T-helper 1 cell treated with Interleukin-12 subunit alpha and Interleukin-12 subunit beta and Interleukin-4 antibody, amounts not matched to agents 30 μg/mL and 1 μg/mL, for 36 hours (primary cell): ENCODE data around the gene NNT.
"Not testable (repeated sequence)": the region's sequence is repeated elsewhere in the genome, so short reads cannot be mapped to it uniquely, and the experiment has no call there.

Experiments
- H3K27ac Mint-ChIP-seq: one replicate; pipeline ENCODE4 v1.8.0; 2021; ENCODE audit warnings: mild to moderate bottlenecking, mixed read lengths
- H3K27me3 Mint-ChIP-seq: one replicate; pipeline ENCODE4 v1.8.0; 2021; ENCODE audit warnings: low read depth, mixed read lengths
- H3K36me3 Mint-ChIP-seq: one replicate; pipeline ENCODE4 v1.8.0; 2021; ENCODE audit warnings: low read depth, mixed read lengths
- H3K4me1 Mint-ChIP-seq: one replicate; pipeline ENCODE4 v1.8.0; 2021; ENCODE audit warnings: low read depth, mixed read lengths
- H3K4me3 Mint-ChIP-seq: one replicate; pipeline ENCODE4 v1.8.0; 2021; ENCODE audit warnings: mild to moderate bottlenecking, moderate library complexity, mixed read lengths
- H3K9me3 Mint-ChIP-seq: one replicate; pipeline ENCODE4 v1.8.0; 2021; ENCODE audit warnings: mixed read lengths

Gene NNT

DNA sequence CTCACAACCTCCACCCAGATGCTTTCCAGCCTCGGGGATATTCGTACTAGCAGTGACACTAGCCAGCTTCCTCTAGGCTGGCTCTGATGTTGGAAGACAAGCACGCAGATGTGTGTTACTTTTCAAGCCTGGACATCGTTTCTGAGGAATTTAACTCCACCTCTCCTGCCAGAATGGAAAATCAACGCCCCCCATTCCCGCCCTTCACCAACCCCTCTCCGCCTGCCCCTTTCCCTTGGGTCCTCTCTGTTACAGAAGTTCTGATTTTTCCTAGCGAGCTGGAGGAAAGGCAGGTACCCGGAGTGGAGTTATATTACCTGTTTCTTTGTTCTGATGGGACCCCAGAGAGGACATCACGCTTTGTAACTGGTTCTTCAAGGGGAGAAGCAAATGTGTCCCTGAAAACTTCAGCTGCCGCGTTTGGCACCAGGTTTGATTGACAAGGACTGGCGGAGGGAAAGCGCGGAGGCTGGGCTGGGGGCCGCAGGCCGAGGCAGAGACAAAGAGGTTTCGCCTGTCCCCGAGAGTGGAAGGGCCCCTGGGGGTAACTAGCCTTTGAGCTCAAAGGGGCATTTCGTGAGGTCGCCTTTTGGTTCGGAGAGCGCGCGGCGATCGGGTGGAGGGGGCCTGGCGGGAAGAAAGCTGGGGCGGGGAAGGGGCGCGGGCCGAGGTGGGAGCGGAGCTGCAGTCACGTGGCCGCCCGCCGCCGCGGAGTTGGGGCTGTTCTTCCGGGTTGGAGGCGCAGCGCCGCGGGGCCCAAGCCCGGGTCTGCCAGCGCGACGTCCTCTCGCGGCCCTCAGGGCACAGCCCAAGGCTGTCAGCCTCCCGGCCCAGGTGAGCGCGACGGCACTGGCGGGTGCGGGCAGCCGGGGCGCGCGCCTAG lies at the start of gene NNT:
NNT (plus strand) TSS at position 720 of the 883 bp plus-strand sequence. CDS start 6,016 bp downstream, outside the sequence.
- Mint-ChIP-seq H3K9me3 (no peaks in the 10 kb centered on the region), H3K27me3 (no peaks in the 10 kb centered on the region), H3K4me3 (peak within 1 kb of the TSS; percentile 91), H3K36me3 (peaks cover 26% of the 10 kb centered on the region), H3K4me1 (peaks cover 25% of the 10 kb centered on the region), H3K27ac (peak within 1 kb of the TSS; percentile 93)

GRCh38 chr5:43553381-43553780 lies 49.6 kb upstream of the NNT start:
- Mint-ChIP-seq H3K4me3 (no peak overlapping the region), H3K36me3 (peaks cover 10% of the 10 kb centered on the region), H3K4me1 (peaks cover 19% of the 10 kb centered on the region), H3K27ac (no peak overlapping the region), H3K27me3 (no peaks in the 10 kb centered on the region), H3K9me3 (no peaks in the 10 kb centered on the region)

DNA sequence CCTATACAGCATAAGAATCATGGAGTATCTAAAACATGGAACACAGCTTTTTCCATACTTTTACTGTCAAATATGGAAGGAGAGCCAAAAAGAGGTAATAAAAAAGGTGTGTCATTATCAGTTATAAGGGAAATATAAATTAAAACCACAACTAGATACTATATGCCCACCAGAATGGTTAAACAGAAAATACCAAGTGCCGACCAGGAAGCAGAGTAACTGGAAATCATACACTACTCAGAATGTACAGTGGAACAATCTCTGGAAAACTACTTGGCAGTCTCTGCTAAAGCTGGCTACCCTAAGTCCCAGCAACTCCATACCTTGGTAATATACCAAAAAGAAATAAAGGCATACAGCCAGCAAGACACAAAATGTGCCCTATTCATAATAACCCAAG lies 48.5 kb upstream of the NNT start:
- Mint-ChIP-seq H3K27me3 (peaks cover under 1% of the 10 kb centered on the region), H3K4me3 (no peak overlapping the region), H3K4me1 (peaks cover 19% of the 10 kb centered on the region), H3K9me3 (no peaks in the 10 kb centered on the region), H3K36me3 (peaks cover 6% of the 10 kb centered on the region), H3K27ac (no peak overlapping the region)

DNA sequence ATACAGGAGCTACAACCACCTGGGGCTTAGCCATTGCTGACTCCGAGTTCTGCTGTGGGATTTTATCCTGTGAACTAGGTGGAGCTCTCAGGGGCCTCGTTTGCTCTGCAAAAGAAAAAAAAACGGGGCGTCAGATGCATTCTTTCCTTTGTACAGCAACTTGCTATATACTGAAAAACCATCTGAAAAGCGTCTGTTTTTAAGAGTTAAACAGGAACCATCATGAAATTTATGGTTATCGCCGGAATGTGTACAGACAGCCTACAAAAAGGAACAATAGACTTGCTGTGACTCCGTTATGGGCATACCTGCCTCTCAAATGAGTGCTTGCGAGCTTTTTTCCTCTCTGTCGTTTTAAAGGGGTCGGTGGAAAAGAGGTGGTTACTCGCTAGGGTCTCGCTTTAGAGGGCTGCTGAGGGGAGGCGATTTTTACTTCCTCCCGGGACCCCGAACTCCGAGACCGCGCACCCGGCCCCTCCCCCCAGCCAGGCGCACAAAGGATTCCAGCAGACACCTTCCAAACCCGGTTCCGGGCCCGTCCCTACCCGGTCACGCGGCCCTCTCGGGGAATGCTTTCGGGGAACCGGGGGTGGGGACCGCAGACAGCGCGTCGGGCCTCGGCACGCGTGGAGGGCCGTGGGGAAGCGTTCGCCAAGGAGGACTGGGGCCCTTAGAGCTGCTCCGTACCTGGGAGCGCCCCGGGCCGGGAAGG lies 46.9 kb upstream of the NNT start:
- peaks cover 15% of the 10 kb centered on the region for H3K4me1 Mint-ChIP-seq
- H3K36me3 Mint-ChIP-seq, result peaks cover 3% of the 10 kb centered on the region
- H3K4me3 Mint-ChIP-seq, result peak overlapping the region; percentile 87
- H3K27me3 Mint-ChIP-seq, result peaks cover 9% of the 10 kb centered on the region
- peak overlapping the region; percentile 89 for H3K27ac Mint-ChIP-seq
- no peaks in the 10 kb centered on the region for H3K9me3 Mint-ChIP-seq

GRCh38 chr5:43556607-43556856 lies 46.4 kb upstream of the NNT start:
- H3K9me3 Mint-ChIP-seq, H3K27ac Mint-ChIP-seq, H3K4me3 Mint-ChIP-seq, H3K36me3 Mint-ChIP-seq: not testable (repeated sequence)
- peaks cover 14% of the 10 kb centered on the region for H3K4me1 Mint-ChIP-seq
- H3K27me3 Mint-ChIP-seq, result peaks cover 12% of the 10 kb centered on the region

DNA sequence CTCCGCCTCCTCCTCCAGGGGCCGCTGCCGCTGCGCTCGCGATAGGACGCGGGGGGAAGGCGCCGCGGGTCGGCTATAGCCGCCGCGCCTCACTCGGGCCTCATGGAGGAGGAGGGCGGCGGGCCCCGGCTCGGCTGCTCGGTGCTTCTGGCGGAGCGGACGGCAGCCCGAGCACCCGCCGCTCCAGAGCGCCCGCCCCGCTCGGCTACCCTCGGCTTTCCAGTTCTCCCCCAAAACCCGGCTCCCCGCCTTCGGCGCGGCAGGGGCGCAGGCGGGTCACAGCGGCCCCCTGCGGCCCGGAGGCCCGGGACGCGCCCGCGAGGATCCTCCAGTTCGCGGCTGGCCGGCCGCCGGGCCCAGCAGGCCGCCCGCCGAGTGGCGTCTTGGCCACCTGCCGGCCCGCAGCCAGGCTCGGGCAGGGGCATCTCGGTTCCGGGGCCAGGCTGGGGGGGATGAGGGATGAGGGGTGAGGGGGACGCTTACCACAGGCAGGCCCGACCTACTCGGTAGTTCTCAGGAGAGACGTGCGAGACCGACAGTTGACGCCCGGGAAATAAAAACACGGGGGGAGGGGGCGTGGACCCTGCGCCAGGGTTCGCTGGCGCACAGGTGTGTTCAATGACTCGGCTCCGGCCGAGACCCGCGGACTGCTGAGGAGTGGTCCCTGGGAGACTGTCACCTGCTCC lies 46.0 kb upstream of the NNT start, which contains the start of gene PAIP1:
PAIP1 (minus strand) TSS at position 221 of the 686 bp plus-strand sequence. CDS start 231 bp downstream, outside the sequence.
- H3K4me1 Mint-ChIP-seq, result peaks cover 14% of the 10 kb centered on the region
- peak within 1 kb of the TSS; percentile 87 for H3K4me3 Mint-ChIP-seq
- H3K27me3 Mint-ChIP-seq, result peaks cover 13% of the 10 kb centered on the region
- no peaks in the 10 kb centered on the region for H3K9me3 Mint-ChIP-seq
- peaks cover 2% of the 10 kb centered on the region for H3K36me3 Mint-ChIP-seq
- peak within 1 kb of the TSS; percentile 89 for H3K27ac Mint-ChIP-seq

- H3K36me3 Mint-ChIP-seq, result no peaks in the 10 kb centered on the region
- H3K4me1 Mint-ChIP-seq, result peaks cover 11% of the 10 kb centered on the region
- H3K27ac Mint-ChIP-seq, result no peak overlapping the region
- H3K27me3 Mint-ChIP-seq, result peaks cover 16% of the 10 kb centered on the region
- no peaks in the 10 kb centered on the region for H3K9me3 Mint-ChIP-seq
- no peak overlapping the region for H3K4me3 Mint-ChIP-seq
These were observed 42.9 kb upstream of the NNT start for GRCh38 chr5:43560128-43560527.

DNA sequence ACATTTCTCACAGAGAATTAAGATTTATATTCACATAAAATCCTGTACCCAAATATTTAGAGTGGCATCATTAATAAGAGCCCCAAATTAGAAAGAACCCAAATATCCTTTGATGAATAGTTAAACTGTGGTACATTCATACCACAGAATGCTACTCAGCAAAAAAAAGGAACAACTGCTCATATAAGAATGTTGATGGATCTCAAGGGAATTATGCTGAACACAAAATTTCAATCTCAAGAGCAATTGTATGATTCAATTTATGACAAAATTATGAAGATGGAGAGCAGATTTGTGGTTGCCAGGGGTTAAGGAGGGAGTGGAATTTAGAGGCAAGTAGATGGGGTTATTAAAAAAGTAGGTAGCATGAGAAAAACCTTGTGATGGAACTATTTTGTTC lies 41.6 kb upstream of the NNT start:
- Mint-ChIP-seq H3K9me3 (no peaks in the 10 kb centered on the region), H3K4me1 (peaks cover 6% of the 10 kb centered on the region), H3K27me3 (peaks cover 16% of the 10 kb centered on the region), H3K27ac (no peak overlapping the region), H3K36me3 (no peaks in the 10 kb centered on the region), H3K4me3 (no peak overlapping the region)

GRCh38 chr5:43563321-43563720 lies 39.7 kb upstream of the NNT start:
- Mint-ChIP-seq H3K27ac (no peak overlapping the region), H3K27me3 (peaks cover 16% of the 10 kb centered on the region), H3K4me1 (no peaks in the 10 kb centered on the region), H3K9me3 (no peaks in the 10 kb centered on the region), H3K4me3 (no peak overlapping the region), H3K36me3 (no peaks in the 10 kb centered on the region)

DNA sequence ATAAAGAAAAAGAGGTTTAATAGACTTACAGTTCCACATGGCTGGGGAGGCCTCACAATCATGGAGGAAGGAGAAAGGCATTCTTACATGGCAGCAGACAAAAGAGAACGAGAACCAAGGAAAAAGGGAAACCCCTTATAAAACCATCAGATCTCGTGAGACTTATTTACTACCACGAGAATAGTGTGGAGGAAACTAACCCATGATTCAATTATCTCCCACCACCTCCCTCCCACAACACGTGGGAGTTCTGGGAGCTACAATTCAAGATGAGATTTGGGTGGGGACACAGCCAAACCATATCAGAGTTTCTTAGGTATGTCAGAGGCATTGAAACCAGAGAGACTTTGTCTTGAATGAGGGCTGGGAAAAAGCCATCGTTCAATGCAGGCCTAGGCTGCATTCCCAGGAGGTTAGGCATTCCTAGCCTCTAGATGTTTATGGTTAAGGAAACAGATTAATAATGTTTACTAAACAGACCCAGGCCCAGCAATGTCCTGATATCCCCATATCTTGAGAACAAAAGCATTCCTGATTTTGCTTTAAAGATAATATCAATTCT lies 38.6 kb upstream of the NNT start:
- H3K9me3 Mint-ChIP-seq, result no peaks in the 10 kb centered on the region
- no peaks in the 10 kb centered on the region for H3K36me3 Mint-ChIP-seq
- H3K4me1 Mint-ChIP-seq, result no peaks in the 10 kb centered on the region
- H3K27ac Mint-ChIP-seq, result no peak overlapping the region
- peaks cover 16% of the 10 kb centered on the region for H3K27me3 Mint-ChIP-seq
- H3K4me3 Mint-ChIP-seq, result no peak overlapping the region

GRCh38 chr5:43565043-43565442 lies 37.9 kb upstream of the NNT start:
- no peaks in the 10 kb centered on the region for H3K9me3 Mint-ChIP-seq
- no peak overlapping the region for H3K4me3 Mint-ChIP-seq
- H3K36me3 Mint-ChIP-seq, result no peaks in the 10 kb centered on the region
- H3K4me1 Mint-ChIP-seq, result no peaks in the 10 kb centered on the region
- no peak overlapping the region for H3K27ac Mint-ChIP-seq
- H3K27me3 Mint-ChIP-seq, result peaks cover 12% of the 10 kb centered on the region

DNA sequence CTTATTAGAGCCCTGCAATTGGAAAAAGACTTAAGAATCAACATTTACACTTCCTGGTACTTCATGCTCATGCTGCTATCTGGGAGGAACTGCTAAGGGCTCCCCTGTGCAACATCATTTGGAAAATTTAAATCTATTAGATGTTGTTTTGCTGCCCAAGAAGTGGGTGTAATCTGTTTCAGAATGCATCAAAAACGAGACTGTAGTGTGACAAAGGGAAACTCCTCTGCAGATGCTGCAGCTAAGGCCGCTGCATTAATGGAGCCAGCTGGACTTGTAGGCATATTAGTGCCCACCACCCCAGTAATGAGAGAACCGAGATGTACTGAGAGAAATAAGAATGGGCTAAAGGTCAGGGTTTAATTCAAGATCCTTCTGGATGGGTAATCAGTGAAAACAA lies 35.0 kb upstream of the NNT start:
- no peak overlapping the region for H3K4me3 Mint-ChIP-seq
- H3K36me3 Mint-ChIP-seq, result no peaks in the 10 kb centered on the region

GRCh38 chr5:43569236-43569746 lies 33.7 kb upstream of the NNT start:
- Mint-ChIP-seq H3K27ac (no peak overlapping the region), H3K27me3 (no peaks in the 10 kb centered on the region)

More for the DNA sequence above, 35.0 kb upstream of the NNT start:
- Mint-ChIP-seq H3K4me1 (no peaks in the 10 kb centered on the region), H3K27me3 (peaks cover 3% of the 10 kb centered on the region), H3K9me3 (no peaks in the 10 kb centered on the region), H3K27ac (no peak overlapping the region)

GRCh38 chr5:43570450-43571158 lies 32.4 kb upstream of the NNT start:
- Mint-ChIP-seq H3K27me3 (no peaks in the 10 kb centered on the region), H3K27ac (no peak overlapping the region), H3K36me3 (peaks cover 6% of the 10 kb centered on the region), H3K9me3 (no peaks in the 10 kb centered on the region), H3K4me1 (no peaks in the 10 kb centered on the region), H3K4me3 (no peak overlapping the region)

More at GRCh38 chr5:43569236-43569746, 33.7 kb upstream of the NNT start:
- no peaks in the 10 kb centered on the region for H3K9me3 Mint-ChIP-seq
- H3K36me3 Mint-ChIP-seq, result no peaks in the 10 kb centered on the region
- H3K4me3 Mint-ChIP-seq, result no peak overlapping the region
- H3K4me1 Mint-ChIP-seq, result no peaks in the 10 kb centered on the region
